BLaER1 treated with 17β-estradiol and CSF1 and Interleukin-3, amounts not matched to agents 10 nM and 100 nM (cell line): ENCODE measurements around the gene ANTKMT.
A peak's percentile ranks its signal among the peaks of the same experiment; 100 is the strongest.

ENCODE experiments used
- H3K27ac ChIP-seq, 11 experiments: shearing (Covaris generic); formaldehyde crosslinking; 2 replicates each; pipeline ENCODE4 v1.8.1; 2022
- H3K27me3 ChIP-seq, 11 experiments: shearing (Covaris generic); formaldehyde crosslinking; 2 replicates each; pipeline ENCODE4 v1.8.1; 2022
- H3K36me3 ChIP-seq, 11 experiments: shearing (Covaris generic); formaldehyde crosslinking; 2 replicates each; pipeline ENCODE4 v1.8.1; 2022
- H3K4me1 ChIP-seq, 10 experiments: shearing (Covaris generic); formaldehyde crosslinking; 2 replicates each; pipeline ENCODE4 v1.8.1; 2022
- H3K4me2 ChIP-seq, 11 experiments: shearing (Covaris generic); formaldehyde crosslinking; 2 replicates each; pipeline ENCODE4 v1.8.1; 2022
- H3K4me3 ChIP-seq, 10 experiments: shearing (Covaris generic); formaldehyde crosslinking; 2 replicates each; pipeline ENCODE4 v1.8.1; 2022
- H3K9ac ChIP-seq, 11 experiments: shearing (Covaris generic); formaldehyde crosslinking; 2 replicates each; pipeline ENCODE4 v1.8.1; 2022
- H3K9me3 ChIP-seq, 11 experiments: shearing (Covaris generic); formaldehyde crosslinking; replicated peaks in 1 of 11; 2 replicates each; pipeline ENCODE4 v1.8.1; 2022
- H4K20me1 ChIP-seq, 11 experiments: shearing (Covaris generic); formaldehyde crosslinking; 2 replicates each; pipeline ENCODE4 v1.8.1; 2022
- Cebpa-rat ChIP-seq, 11 experiments: shearing (Covaris generic); IDR thresholded peaks; 2 replicates each; pipeline ENCODE4 v1.8.1; 2022

ANTKMT gene

GRCh38 chr16:763369-764183 is 42.6 kb downstream of the ANTKMT start:
- no peak overlapping the region for H3K27ac ChIP-seq

GRCh38 chr16:764184-764750 is 43.3 kb downstream of the ANTKMT start:
- H3K27me3 ChIP-seq: no peaks in the 10 kb centered on the region
- no peak overlapping the region for H3K9ac ChIP-seq
- TF ChIP-seq Cebpa-rat (IDR thresholded peaks at IDR 0.05): no peak
- no peak overlapping the region for H3K27ac ChIP-seq
- no peak overlapping the region for H3K4me2 ChIP-seq
- H4K20me1 ChIP-seq: no peaks in the 10 kb centered on the region; a peak in 1 of 22 replicates
- H3K36me3 ChIP-seq: no peaks in the 10 kb centered on the region
- H3K9me3 ChIP-seq: no peaks in the 10 kb centered on the region
- H3K4me3 ChIP-seq: no peak overlapping the region
- peaks cover 0 to 29% (median 21%) of the 10 kb centered on the region in 10 experiments; a peak in 19 of 20 replicates for H3K4me1 ChIP-seq

More at GRCh38 chr16:763369-764183, 42.6 kb downstream of the ANTKMT start:
- no peaks in the 10 kb centered on the region for H3K36me3 ChIP-seq
- H3K4me3 ChIP-seq: no peak overlapping the region
- H3K9ac ChIP-seq: no peak overlapping the region
- peaks cover 0 to 29% (median 21%) of the 10 kb centered on the region in 10 experiments; a peak in 19 of 20 replicates for H3K4me1 ChIP-seq
- no peaks in the 10 kb centered on the region for H3K9me3 ChIP-seq
- 0 out of 22 replicates have a peak overlapping the region, but pooled peaks of 1 of the 11 experiments have one; percentile 50 for H3K4me2 ChIP-seq
- H3K27me3 ChIP-seq: no peaks in the 10 kb centered on the region
- no peak for TF ChIP-seq Cebpa-rat (IDR thresholded peaks at IDR 0.05)
- H4K20me1 ChIP-seq: no peaks in the 10 kb centered on the region; a peak in 1 of 22 replicates

GRCh38 chr16:764848-765487 is 44.0 kb downstream of the ANTKMT start:
- Histone ChIP-seq H3K4me2 (no peak overlapping the region), H3K9me3 (no peaks in the 10 kb centered on the region), H3K4me1 (peaks cover 0 to 29% (median 21%) of the 10 kb centered on the region in 10 experiments; a peak in 19 of 20 replicates), H3K27ac (no peak overlapping the region), H3K4me3 (no peak overlapping the region), H4K20me1 (no peaks in the 10 kb centered on the region; a peak in 1 of 22 replicates), H3K9ac (no peak overlapping the region), H3K27me3 (no peaks in the 10 kb centered on the region), H3K36me3 (no peaks in the 10 kb centered on the region)
- TF ChIP-seq Cebpa-rat (IDR thresholded peaks at IDR 0.05): no peak

DNA sequence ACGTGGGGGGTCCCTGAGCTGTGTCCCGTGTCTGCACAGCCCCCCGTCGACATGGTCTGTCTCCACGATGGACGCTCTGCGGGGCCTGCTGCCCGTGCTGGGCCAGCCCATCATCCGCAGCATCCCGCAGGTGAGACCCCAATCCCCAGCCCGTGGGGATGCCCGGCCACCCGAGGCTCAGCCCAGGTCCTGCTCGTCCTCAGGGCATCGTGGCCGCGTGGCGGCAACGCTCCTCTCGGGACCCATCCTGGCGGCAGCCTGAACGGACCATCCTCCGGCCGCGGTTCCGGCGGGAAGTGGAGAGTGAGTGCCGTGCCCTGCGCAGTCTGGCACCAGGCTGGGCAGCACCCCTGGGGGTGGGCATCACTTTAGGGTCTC is 44.5 kb downstream of the ANTKMT start:
- Histone ChIP-seq H3K27ac (no peak overlapping the region), H3K9me3 (no peaks in the 10 kb centered on the region), H3K27me3 (no peaks in the 10 kb centered on the region), H3K4me3 (no peak overlapping the region), H3K9ac (no peak overlapping the region), H3K36me3 (no peaks in the 10 kb centered on the region), H3K4me1 (peaks cover 0 to 28% (median 21%) of the 10 kb centered on the region in 10 experiments; a peak in 19 of 20 replicates), H3K4me2 (no peak overlapping the region), H4K20me1 (no peaks in the 10 kb centered on the region; a peak in 1 of 22 replicates)
- no peak for TF ChIP-seq Cebpa-rat (IDR thresholded peaks at IDR 0.05)

DNA sequence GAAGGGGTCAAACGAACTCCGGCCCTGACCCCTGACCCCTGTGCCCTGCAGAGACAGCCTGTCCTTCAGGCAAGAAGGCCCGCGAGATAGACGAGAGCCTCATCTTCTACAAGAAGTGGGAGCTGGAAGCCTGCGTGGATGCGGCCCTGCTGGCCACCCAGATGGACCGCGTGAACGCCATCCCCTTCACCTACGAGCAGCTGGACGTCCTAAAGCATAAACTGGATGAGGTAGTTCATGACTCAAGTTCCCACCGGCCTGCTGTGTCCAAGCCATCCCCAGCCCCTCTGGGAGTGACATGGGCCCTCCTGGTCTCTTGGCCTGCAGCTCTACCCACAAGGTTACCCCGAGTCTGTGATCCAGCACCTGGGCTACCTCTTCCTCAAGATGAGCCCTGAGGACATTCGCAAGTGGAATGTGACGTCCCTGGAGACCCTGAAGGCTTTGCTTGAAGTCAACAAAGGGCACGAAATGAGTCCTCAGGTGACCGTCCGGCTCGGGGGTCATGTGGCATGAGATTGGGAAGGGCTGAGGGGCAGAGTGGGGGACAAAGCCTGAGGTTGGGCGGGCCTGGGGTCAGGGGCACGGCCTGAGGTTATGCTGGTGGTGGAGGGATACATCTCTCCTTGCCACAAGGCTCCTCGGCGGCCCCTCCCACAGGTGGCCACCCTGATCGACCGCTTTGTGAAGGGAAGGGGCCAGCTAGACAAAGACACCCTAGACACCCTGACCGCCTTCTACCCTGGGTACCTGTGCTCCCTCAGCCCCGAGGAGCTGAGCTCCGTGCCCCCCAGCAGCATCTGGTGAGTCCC is 45.3 kb downstream of the ANTKMT start:
- H3K4me3 ChIP-seq: no peak overlapping the region
- H3K9ac ChIP-seq: no peak overlapping the region
- H4K20me1 ChIP-seq: no peaks in the 10 kb centered on the region; a peak in 1 of 22 replicates
- no peak overlapping the region for H3K27ac ChIP-seq
- no peaks in the 10 kb centered on the region for H3K36me3 ChIP-seq
- TF ChIP-seq Cebpa-rat (IDR thresholded peaks at IDR 0.05): no peak
- H3K9me3 ChIP-seq: no peaks in the 10 kb centered on the region
- H3K4me2 ChIP-seq: no peak overlapping the region
- H3K27me3 ChIP-seq: no peaks in the 10 kb centered on the region
- H3K4me1 ChIP-seq: peaks cover 0 to 20% (median 14%) of the 10 kb centered on the region in 10 experiments; a peak in 16 of 20 replicates

GRCh38 chr16:766820-767640 is 46.1 kb downstream of the ANTKMT start:
- H3K27ac ChIP-seq: no peak overlapping the region
- no peaks in the 10 kb centered on the region for H3K27me3 ChIP-seq
- H3K4me3 ChIP-seq: no peak overlapping the region
- no peaks in the 10 kb centered on the region for H3K9me3 ChIP-seq
- no peak for TF ChIP-seq Cebpa-rat (IDR thresholded peaks at IDR 0.05)
- no peak overlapping the region for H3K9ac ChIP-seq
- H3K4me2 ChIP-seq: no peak overlapping the region
- peaks cover 0 to 12% (median 5%) of the 10 kb centered on the region in 10 experiments; a peak in 14 of 20 replicates for H3K4me1 ChIP-seq
- H3K36me3 ChIP-seq: no peaks in the 10 kb centered on the region
- H4K20me1 ChIP-seq: no peaks in the 10 kb centered on the region; a peak in 1 of 22 replicates

DNA sequence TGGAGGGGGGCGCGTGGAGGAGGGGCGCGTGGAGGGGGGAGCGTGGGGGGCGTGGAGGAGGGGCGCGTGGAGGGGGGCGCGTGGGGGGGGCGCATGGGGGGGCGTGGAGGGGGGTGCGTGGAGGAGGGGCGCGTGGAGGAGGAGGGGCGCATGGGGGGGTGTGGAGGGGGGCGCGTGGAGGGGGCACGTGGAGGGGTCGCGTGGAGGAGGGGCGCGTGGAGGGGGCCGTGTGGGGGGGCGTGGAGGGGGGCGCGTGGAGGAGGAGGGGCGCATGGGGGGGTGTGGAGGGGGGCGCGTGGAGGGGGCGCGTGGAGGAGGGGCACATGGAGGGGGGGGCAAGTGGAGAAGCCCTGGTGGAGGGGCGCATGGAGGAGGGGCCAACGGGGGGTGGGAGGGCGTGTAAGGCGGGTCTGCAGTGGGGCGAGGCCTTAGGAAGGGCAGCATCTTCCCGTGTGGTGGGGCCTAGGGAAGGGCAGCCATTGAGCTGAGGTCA is 46.8 kb downstream of the ANTKMT start:
- no peak overlapping the region for H3K27ac ChIP-seq
- no peaks in the 10 kb centered on the region for H3K36me3 ChIP-seq
- H3K4me1 ChIP-seq: peaks cover 0 to 5% (median 0%) of the 10 kb centered on the region in 10 experiments; a peak in 6 of 20 replicates
- H4K20me1 ChIP-seq: no peaks in the 10 kb centered on the region; a peak in 2 of 22 replicates
- no peak overlapping the region for H3K4me2 ChIP-seq
- no peak overlapping the region for H3K9ac ChIP-seq
- no peaks in the 10 kb centered on the region for H3K9me3 ChIP-seq
- H3K4me3 ChIP-seq: no peak overlapping the region
- TF ChIP-seq Cebpa-rat (IDR thresholded peaks at IDR 0.05): no peak
- H3K27me3 ChIP-seq: no peaks in the 10 kb centered on the region

DNA sequence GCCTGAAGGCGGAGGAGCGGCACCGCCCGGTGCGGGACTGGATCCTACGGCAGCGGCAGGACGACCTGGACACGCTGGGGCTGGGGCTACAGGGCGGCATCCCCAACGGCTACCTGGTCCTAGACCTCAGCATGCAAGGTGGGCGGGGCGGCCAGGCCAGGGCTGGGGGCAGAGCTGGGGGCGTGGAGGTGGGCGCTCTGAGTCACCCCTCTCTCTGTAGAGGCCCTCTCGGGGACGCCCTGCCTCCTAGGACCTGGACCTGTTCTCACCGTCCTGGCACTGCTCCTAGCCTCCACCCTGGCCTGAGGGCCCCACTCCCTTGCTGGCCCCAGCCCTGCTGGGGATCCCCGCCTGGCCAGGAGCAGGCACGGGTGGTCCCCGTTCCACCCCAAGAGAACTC is 47.5 kb downstream of the ANTKMT start:
- Histone ChIP-seq H3K9ac (no peak overlapping the region), H3K4me1 (no peaks in the 10 kb centered on the region), H3K27ac (no peak overlapping the region), H3K27me3 (no peaks in the 10 kb centered on the region), H3K4me2 (no peak overlapping the region), H3K36me3 (no peaks in the 10 kb centered on the region), H3K9me3 (no peaks in the 10 kb centered on the region), H3K4me3 (no peak overlapping the region), H4K20me1 (no peaks in the 10 kb centered on the region; a peak in 2 of 22 replicates)
- no peak for TF ChIP-seq Cebpa-rat (IDR thresholded peaks at IDR 0.05)
